ENCODE measurements around the gene WDR54.
A peak's percentile ranks its signal among the peaks of the same experiment; 100 is the strongest.
"Not testable (repeated sequence)": the region's sequence is repeated elsewhere in the genome, so short reads cannot be mapped to it uniquely, and the experiment has no call there.

Gene WDR54

DNA sequence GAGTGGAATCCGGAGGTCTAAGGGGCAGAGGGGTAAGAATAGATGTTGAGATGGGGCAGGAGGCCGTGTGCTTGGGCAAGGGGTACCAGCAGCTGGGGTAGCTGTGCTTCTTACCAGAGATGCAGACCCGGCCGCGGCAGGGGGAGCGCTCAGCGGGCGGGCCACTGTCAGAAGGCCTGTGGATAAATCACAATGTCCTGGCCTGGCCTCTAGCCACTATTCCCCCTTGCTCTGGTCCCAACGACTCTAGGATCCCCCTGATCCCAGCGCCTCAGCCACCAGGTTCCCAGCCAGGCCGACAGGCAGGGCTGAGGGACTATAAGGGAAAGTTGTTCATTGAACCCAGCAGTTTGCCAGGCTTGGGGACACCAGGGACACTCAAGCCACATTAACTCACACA, 9.0 kb downstream of the WDR54 start:
- no peak for DNase-seq

DNA sequence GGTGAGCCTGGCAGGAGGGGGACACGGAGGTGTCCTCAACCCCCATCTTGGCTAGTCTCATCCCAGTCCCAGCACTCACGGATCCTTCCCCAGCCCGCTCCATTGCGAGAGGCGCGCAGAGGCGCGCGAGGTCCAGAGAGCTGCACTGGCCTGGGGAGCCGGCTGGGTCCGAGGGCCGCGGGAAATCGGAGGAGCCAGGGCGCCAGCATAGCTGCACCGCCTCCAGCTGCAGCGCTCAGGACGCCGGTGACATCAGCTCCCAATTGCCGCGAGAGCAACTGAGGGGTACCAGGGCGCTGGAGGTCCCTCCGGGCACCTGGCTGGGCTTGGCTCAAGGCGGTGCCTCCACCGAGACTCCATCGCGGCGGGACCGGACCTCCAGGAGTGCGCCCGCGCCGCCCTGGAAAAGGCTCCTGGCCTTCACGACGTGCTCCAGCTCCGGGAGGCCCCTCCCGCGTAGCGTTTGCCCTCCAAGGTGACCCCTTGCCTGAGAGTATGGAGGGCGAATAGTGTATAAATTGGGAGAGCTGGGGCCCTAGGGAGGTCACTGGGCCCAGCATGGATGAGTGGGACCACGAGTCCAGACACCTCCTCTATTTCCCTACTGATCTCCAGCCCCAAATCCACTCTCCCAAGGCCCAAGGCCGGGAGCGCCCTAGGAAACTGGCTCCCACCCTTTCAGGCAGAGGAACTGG, 14.7 kb downstream of the WDR54 start:
- no peak for DNase-seq

GRCh38 chr2:74436848-74437695, 15.5 kb downstream of the WDR54 start:
- DNase-seq = no peak

- no peak for DNase-seq
Measured at GRCh38 chr2:74438248-74438647, 16.7 kb downstream of the WDR54 start.

DNA sequence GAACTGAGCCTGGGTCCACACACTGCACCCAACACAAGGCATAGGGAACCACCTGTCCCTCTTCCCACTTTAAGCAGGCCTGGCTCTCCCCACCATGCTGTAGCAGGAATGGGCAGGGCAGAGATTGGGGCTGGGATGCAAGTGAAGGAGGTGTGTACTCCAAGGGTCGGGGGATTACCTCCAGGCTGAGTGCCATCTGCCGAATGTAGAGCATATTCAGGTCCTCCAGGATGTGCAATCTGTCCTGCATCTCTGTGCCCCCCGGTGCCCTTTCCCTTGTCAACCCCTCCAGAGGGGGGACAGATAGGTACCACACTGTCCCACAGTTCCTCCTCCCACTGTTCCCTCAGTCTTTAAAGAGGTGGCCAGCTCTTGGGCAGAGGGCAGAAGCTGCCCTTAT, 17.8 kb downstream of the WDR54 start:
- DNase-seq = no peak

GRCh38 chr2:74439803-74440377, 18.4 kb downstream of the WDR54 start:
- peak; percentile 51 for DNase-seq

DNA sequence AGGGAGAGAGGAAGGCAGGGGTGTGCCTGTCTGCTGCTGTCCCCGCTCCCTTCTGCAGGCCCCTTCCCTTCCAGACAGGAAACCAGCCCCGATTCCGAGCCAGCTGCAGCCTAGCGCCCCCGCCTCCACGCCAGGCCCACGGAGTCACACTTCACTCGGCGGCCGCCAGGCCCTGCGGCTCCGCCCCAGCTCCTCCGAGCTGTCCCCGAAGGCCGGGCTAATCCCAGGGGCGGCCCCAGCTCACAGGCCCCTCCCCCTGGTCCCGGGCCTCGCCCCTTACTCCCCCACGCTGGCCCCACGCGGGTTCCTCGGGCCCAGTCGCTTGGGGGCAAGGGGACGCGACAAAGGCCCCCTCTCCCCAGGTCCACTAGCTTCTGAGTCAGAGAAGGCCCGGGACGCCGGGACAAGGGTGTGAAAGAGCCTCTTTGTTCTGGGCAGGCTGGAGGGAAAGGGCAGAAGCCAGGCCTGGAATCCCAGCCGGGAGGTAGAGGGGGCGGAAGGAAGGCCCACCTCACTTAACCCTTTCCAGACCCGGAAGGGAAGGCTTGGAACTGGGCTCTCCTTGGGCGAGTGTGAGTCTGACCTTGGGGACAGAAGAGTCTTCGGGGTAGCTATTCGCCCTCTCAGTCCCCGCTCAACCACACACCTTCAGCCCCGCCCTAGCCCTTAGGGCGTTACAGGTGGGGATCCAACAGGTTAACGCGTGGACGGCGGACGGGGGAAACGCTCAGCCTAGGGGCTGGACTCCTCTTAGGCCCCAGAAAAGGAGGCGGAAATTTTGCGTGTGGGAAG, 19.0 kb downstream of the WDR54 start:
- DNase-seq = peak; percentile 80

- no peak for DNase-seq
Measured at GRCh38 chr2:74441170-74441689, 19.7 kb downstream of the WDR54 start.

GRCh38 chr2:74441690-74442482, 20.4 kb downstream of the WDR54 start, which contains the start of gene RTKN:
RTKN (minus strand) TSS chr2:74441937; CDS start chr2:74441816, 121 bp downstream.
- DNase-seq = no peak

- not testable (repeated sequence) for DNase-seq
Measured at GRCh38 chr2:74442483-74443297, 21.2 kb downstream of the WDR54 start.

- no peak for DNase-seq
Measured at GRCh38 chr2:74444498-74445318, 23.2 kb downstream of the WDR54 start.

GRCh38 chr2:74447230-74447999, 25.9 kb downstream of the WDR54 start:
- no peak for DNase-seq

- DNase-seq = peak; percentile 54
Measured at GRCh38 chr2:74448771-74449170, 27.2 kb downstream of the WDR54 start.

DNA sequence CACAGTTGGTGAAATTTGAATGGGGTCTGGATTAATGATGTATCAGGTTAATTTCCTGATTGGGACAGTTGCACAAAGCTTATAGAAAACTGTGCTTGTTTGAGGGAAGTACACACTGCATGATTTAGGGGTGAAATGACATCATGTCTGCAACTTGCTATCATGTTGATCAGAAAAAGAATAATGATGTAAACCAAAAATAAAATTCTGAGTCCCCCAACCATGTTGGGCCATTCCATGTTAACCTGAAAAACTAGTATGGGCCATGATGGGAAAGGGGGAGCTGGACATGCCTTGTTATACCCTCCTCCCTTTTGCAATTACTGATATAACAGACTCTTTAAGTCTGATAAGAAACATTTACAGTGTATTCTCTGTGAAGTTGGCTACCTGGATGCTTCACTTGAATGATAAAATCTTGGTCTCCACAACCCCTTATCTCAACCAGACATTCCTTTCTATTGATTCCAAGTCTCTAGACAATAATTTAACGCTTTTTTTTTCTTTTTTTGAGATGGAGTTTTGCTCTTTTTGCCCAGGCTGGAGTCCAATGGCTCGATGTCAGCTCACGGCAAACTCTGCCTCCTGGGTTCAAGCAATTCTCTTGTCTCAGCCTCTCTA, 29.1 kb downstream of the WDR54 start:
- DNase-seq = no peak

GRCh38 chr2:74454654-74455511, 33.4 kb downstream of the WDR54 start, which contains the start of gene INO80B:
INO80B (plus strand) TSS chr2:74455087; CDS start chr2:74455117, 30 bp downstream.
- peak; percentile 98 for DNase-seq

GRCh38 chr2:74457129-74457548, 35.6 kb downstream of the WDR54 start:
- DNase-seq = peak; percentile 30

GRCh38 chr2:74457549-74458131, 36.1 kb downstream of the WDR54 start:
- no peak for DNase-seq

Data from HCEC 1CT (cell line).